Renal cortex interstitium (tissue), 11 donors: Measurements from ENCODE around the gene STEAP1B. TPM values are rescaled to one million over a fixed set of nuclear protein-coding genes. Genes with fewer than 3 reads are reported as not detected.

Experiments
- DNase-seq, 11 donors: peaks; one replicate each; pipeline ENCODE4 v3.0.0-alpha.2; 2013; ENCODE audit warnings: low read depth in 9 of 11, low spot score in 4 of 11; ENCODE audit errors: extremely low read depth in 1 of 11
- polyA plus RNA-seq, 3 donors: library from polyadenylated mRNA; unstranded; fragments of 120-200 nt; gene quantifications; one replicate each; pipeline ENCODE4 v1.2.1, GENCODE V29; 2013; ENCODE audit not compliant: insufficient read length in 3 of 3

The STEAP1B gene
- polyA plus RNA-seq, 3 donors, result 1.1 to 1.8 (median 1.3) TPM

DNA sequence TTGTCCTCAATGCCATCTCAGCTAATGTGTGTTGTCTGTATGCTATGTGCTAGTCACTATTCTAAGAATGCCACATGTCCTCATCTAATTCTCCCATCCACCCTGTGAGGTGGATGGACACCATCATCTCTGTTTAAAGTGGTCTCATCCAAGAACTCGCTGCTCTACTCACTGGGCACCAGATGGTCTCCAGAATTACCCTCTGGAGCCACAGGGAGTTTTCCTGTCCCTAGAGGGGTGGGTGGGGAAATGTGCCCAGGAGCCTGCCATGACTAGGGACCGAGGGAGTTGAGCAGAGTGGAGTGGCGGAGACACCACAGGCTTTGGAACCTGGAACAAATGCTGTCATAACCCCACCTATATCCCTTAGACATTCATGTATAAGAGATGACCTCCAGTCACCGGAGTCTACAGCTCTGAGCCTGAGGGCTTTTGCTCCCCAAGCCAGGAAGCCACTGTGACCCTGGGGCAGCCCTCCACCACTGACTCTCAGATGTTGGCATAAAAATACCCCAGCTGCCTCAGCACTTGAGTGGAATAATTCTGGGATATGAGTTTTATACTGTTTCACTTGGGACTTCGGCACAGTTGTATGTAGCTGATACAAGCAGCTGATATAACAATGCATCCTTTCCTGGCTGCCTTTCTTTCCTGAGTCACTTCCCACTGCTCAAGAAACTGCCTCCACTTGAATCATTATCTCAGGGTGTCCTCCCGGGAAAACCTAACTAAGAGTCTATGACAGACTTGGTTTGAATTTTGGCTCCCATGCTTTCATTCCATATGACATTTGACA is 81.5 kb downstream of the STEAP1B start:
- no peak for DNase-seq

DNA sequence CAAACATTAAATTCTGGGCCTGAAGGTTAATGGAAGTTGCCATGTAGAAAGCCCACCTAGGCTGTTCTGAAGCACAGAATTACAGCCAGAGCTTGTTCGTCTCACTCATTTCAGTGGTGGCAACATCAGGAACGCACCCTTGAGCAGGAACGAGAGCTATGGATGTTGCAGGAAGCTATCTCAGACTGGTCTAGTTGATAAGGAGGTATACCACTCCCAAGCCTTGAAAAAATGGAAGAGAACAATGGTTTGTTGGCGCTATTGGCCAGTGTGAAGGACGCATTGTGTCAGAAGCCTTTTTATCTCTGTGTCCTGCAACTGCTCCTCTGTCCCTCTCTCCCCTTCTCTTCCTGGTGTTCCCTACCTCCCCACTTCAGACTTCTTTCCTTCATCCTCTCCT is 82.1 kb downstream of the STEAP1B start:
- DNase-seq, result no peak

DNA sequence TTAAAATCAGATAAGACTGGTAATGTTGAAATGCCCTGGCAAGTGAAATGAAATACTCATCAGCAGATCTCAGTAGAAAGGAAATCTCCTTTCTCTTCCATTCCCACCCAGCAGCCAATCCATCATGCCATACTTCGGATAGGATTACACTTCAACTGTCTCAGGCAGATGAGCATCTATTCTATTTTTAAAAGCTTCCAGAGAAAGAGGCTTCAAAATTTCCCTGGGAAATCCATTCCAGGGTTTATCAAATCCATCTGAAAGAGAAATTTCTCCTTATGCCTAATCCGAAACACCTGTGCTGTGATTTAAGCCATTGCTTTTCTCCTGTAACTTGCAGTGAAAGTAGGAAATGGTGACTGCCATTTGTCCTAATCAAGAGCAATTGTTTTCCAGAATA is 82.6 kb downstream of the STEAP1B start:
- no peak for DNase-seq

DNA sequence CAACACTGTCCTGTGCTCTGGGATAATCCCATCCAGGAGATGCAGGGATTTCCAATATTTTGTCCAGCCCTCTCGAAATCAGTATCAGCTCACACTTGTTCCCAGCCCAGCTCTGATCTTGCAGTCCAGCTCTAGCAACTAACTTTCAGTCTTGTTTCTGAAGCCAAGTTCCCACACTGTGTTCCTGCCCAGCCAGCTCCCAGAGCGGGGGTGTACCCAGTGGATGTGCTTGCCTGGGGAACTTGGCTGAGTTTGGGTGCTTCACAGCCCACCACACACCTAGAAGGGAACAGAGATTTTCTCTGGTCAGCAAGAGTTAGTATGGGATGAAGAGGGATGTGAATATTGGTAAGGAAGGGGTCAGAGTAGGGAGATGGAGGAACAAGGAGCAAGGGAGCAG is 85.6 kb downstream of the STEAP1B start:
- DNase-seq, result no peak

DNA sequence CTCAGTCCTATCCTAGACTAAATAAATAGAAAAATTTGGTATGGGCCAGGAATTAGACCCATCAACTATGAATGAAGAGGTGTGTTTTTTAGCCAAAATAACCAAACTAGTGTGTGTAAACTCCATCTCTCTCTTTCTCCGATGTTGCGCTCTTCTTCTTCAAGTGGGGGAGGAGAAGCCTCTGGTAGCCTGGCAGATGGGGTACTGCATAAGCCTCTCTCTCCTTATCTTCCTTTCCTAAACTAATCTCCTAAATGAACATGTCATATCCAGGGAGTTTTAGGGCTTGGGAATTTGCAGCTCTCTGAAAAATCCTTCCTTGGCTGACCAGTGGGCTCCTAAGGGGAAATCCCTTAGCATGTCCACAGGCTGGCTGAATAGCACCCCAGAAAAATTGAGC is 86.8 kb downstream of the STEAP1B start:
- no peak for DNase-seq

DNA sequence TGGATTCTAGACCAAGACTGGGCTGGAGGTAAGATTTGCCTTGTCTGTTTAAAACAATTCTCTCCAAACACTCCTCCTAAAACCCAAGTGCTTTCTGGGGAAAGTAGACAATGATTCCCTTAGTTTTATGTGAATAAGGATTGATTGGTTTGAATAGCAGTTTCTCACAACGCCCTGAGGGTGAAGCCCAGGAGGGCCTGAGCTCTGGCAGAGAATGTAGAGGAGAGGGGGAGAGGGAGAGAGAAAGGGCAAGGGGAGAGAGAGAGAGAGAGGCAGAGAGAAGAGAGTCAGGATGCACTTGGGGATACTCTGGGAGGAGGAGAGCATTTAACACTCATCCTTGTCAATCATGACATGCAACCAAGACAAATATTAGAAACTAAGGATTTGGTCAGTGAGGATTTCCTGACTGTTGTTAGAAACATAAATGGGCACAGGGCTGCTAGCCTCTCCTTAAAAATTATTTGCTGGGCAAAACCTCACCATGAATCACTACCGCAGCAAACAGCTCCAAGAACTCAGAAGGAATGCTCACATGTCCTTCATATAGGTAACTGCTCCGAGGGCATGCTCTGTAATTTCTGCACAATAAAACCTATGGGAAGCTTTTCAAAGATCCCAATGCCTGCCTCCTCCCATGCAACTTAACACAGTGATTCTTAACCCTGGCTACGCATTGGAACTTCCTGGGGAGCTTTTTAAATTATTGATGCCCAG is 87.9 kb downstream of the STEAP1B start:
- DNase-seq, result no peak

DNA sequence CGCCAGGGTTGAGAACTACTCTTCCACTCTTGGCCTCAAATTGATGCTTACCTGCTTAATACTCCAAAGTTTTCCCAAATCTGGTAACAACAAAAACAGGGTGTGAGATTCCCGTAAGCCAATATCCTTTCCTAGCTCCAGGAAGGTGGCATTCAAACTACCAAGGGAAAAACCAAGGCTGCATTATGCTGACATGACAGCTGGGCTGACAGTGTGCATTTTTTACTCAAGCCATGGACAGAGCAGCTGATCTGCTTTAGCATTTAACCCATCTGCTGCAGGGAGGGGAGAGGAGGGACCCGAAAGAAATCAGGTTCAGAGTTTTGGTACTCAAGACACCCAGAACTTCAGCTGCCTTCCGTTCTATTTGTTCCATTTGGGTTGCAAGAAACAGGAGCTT is 93.3 kb downstream of the STEAP1B start:
- no peak for DNase-seq

DNA sequence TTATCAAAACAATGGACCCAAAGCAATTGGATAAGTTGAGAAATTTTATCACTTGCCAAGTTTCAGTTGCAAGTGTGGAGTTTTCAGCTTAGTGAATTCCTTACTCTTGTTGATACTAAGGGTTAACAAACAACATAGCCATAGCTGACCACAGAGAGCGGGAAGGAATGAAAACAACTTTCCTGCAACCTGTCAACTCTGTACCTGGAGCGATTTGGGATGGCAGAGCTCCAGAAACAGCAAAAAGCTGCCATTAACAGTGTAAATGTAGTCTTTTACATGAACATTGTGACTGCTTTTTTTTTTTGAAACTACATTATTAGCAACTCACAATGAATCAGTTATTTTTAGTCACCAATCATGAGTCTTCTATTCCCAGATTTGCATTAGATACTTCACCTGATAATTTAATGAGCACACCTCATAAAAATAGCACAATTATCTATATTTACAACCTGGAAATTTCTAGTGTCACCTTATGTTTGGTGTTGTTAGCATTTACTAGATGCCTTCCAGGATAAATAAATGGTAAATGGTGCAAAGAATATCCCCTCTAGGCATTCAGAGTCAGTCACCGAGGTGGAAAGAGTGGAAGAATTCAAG is 95.5 kb downstream of the STEAP1B start:
- DNase-seq, result no peak

DNA sequence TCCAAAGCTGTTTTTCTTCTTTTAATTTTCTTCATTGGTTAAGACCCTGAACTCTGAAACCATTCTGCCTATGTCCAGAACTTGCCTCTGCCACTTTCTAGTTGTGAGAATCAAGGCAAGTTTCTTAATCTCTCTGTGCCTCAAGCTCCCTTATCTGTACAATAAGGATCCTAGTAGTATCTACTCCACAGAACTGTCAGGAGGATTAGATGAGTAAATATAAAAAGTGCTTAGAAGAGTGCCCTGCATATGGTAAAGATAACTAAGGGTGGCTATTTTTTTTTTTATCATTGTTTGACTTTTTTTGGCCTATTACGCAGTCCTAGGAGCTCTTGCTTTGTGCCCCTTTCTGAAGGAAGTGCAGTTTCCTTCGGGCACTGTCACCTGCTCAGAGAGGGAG is 96.6 kb downstream of the STEAP1B start:
- no peak for DNase-seq

DNA sequence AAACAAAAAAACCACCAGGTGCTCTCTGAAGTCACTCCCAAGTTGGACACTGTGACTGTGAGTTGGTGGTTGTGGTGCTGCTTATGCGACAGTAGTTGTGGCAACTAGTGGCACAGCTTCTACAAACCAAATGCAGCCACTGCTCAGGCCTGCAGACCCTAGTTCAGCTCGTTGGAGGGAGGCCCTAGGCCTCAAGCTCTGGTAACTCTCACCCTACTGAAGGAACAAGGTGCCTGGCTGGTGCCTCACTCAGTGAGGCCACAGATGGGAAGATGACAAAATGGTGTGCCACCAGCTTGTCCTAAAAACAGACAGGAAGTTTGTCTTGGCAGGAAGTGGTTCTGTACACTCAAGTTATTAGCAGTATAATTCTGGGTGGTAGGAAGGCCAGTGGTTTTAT is 97.7 kb downstream of the STEAP1B start:
- no peak for DNase-seq

DNA sequence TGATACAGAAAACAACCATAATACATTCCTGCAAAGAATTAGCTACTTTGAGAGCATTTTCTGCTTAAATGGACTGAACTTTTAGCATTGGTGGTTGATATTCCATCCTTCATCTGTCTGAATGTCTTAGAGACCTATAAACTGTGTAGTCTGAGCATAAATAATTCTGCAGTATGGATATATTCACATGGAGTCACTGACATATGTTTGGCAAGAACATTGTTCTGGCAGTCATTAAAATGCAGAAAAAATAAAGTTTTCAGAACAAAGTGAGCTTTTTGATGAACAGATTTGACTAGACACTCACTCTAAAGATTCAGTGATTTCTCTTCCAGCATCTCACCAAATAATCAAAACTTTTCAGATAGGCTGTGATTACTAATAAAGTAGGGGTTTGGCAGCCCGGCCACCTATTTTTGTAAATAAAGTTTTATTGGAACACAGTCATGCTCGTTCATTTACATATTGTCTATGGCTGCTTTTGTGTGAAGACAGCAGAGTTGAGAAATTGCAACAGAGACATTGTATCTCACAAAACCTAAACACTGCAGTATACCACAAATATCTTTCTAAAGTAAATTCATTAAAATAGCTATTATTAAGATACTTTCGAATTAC is 98.9 kb downstream of the STEAP1B start:
- DNase-seq, result no peak

DNA sequence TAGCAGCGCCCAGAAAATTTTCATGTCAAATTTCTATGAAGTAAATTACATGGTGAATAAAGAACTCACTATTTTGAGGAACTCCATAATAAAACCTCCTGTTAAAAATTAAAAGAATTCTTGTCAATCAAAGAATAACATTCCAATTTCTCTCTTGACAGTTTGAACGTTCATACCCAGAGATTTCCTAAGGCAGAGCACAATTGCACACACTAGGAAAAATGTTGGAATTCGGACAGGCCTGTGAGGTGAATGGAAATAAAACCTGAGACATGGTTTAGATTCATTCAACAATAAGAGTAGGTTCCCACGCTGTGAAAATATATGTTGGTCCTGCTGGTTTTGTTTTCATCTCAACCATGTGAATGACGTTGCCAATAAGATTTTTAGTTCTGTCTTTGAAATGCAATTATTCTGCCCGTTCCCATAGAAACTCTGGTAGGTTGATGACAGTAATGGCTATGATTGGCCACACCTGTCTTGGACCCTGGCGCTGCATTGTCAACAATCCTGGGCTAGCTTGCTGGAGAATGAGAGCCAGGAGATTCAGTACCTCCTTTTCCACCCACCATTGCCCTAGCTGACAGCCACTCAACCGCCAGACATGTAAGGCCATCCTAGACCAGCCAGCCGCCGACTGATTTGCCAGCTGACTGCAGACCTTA is 99.7 kb downstream of the STEAP1B start:
- DNase-seq, result no peak

DNA sequence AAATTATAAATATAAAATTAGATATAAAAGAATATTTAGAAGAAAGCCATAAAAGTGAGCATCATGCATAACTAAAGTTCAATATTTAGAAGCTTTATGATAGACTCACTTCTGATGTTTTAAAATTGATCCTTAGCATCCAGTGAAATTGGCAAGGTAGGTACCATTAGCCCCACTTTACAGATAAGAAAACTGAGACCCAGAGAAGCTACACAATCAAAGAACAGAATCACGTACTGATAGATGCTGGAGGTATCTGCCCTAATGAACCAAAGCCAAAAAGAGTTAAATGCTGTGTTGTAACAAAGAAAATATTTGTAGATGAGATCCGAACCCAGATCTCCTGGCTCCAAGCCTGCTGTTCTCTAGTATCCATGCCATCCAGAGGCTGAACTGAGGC is 100.4 kb downstream of the STEAP1B start:
- DNase-seq, result no peak

DNA sequence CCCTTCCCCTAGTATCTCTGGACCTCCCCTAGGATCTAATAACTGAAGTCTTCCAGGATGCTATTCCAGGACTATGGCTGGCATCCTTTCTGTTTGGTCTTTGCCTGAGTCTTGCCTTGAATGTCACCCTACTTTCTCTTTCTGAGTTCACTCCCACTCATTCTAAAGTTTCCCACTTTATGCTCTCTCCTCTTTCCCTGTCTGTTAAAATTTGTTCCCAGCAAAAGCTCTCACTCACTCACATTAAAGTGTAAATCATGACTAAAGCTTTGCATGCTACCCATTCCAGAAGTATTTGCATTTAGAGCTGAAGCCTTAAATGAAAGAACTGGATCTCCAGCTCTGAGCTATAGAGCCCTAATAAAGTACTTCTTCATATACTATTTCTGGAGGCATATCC is 100.9 kb downstream of the STEAP1B start:
- DNase-seq, result no peak

DNA sequence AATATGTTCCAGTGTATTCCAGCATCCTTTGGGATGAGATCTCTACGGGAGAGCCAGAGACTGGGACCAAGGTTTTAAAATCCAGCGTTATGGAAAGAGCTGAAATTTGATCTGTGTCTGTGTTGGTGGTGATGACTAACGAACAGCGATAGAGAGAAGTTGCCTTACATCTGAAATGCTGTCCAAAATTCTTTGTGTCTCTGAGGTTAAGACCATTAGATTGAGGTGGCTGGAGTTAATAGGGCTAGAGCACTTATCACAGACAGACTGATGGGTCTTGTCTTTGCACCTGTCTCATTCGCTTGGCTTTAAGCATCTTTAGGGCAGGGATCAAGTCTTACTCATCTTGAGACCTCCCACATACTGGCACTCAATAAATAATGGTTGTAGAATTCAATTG is 102.0 kb downstream of the STEAP1B start:
- no peak for DNase-seq

DNA sequence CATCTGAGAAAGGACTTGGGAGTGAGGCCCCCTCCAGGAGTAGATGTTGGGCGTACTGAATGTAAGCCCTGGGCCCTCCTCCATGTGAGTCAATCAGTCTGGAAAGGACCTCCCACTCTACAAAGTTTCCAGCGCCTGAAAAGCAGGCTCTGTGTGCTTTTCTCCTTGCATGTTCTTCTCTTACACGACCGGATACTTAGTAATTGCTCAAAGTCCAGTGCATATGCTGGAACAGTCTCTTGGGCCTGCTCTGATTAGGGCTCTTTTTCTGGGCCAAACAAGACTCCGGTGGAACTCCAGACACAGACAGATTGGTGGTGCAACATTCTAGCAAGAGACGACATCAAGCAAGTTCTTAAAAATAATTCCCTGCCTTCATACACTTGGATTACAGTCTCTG is 104.8 kb downstream of the STEAP1B start:
- no peak for DNase-seq

DNA sequence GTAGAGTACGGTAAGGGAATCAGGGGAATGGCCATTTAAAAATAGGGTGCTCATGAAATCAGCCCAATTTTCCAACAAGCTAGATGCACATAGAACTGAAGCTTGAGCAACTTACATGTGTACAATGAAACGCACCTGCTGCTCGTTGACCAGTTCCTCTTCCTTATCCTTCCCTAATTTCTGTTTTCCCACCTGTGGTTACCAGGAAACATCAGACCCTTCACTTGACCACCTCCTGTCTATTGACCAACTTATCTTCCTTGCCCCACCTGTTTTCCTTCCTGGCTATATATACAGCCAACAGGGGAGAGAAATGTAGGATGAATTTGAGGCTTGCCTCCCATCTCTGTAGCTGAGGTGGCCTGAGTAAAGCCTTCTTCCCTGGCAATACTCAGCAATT is 105.2 kb downstream of the STEAP1B start:
- DNase-seq, result no peak

DNA sequence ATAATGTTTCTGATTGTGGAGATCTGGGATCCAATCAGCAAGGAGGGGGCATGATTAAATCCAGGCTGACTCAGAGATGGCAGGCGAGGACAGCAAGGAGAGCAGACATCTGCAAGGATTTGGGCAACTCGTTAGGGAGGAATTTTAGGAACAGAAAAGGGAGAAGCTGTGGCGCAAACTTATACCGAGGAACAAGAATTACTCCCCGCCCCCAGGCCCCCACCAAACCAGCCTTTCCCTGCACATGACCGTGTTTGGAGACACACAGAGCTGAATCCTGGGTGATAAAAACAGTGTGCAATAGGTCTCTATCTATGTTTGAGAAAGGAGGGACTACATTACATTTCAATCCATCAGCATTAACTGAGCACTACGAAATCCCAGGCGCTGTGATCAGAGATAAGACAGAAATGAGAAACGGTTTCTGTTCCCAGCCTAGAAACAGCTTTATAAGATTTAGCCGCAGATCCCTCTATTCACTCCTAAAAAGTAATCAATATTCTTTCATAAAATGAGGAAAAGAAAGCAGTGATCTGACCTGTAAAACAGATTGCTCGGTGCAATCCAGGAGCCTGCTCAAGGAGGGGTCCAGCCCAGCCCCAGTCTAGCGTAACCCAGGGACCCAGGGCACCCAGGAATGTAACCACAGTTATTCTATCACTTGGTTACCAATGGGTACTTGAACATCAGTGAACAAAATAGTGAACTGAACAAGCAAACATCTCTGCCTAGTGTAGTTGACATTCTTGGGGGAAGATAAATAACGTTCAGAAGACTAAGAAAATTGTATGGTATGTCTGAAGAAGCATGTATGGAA is 105.9 kb downstream of the STEAP1B start:
- DNase-seq, result no peak

DNA sequence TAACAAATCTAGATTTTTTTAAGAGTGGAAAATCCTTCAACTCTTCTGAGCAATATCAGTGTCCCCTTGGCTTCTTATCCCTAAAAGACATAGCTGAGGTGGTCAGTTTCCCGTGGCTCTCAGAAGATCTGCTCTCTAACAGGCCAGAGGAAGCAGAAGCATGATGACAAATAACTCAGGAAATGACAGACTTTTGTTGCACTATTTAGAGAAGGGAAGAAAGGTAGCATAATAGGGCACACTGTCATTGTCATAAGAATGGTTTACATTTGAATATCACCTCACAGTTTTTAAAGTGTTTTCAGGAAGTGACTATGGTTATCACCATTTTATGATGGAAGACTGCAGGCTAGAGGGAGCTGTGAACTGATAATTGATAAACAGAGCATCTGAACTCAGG is 109.5 kb downstream of the STEAP1B start:
- no peak for DNase-seq
